HuH-7.5 (cell line): ENCODE data around the gene TNRC18.
"Not testable (repeated sequence)": the region's sequence is repeated elsewhere in the genome, so short reads cannot be mapped to it uniquely, and the experiment has no call there.

Experiments used
- DNase-seq: peaks from one replicate; pipeline ENCODE4 v3.0.0; 2011; ENCODE audit warnings: low spot score

TNRC18 gene

DNA sequence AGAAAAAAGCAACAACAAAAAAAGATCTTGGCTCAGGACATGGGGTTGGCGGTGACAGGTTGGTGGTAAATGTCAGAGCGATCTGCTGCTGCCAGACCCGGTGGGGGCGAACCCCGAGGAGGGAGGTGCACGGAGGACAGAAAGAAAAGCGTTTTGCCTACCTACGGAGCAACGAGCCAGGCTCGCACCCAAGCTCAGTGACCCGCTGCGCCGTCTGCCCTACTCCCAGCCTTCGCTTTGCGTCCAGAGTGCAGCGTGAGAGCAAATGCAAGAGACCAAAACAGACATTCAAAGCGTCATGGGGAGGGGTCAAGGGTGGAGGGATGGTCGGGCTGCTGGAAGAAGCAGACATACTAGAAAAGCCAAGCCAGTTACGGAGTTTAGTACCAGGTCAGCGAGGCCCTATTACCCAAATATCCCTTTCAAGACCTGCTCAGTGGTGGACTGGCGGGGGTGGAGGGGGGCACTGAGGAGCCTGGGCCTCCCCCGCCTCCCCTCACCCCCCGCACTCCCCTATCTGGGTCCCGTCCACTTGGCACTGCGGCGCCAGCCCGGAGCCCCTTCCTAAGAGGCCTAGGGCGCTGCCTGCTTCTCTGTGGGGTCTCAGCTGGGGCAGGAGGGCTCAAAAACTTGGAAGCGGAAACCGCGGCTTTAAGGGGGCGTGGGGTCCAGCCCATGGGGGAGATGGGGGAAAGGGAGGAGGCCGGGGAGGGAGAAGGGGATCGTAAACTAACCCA is 74.0 kb downstream of the TNRC18 start:
- DNase-seq: no peak

DNA sequence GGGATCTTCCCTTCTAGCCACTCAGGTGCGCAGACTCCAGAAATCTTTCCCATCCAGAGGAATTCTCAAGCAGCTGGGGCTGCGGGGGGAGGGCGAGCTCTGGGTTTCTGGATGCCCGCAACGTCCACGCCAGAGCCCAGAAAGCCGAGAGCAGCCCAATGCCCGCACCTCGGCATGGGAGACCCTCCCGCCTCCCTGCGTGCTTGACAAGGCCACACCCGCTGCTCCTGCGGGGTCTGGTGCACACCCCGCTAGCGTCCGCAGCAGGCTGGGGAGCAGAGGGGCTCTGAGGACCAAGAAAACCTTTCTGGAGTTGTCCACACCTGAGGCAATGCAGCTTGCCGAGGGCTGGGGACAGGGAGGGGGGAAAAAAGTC is 74.6 kb downstream of the TNRC18 start:
- no peak for DNase-seq

DNA sequence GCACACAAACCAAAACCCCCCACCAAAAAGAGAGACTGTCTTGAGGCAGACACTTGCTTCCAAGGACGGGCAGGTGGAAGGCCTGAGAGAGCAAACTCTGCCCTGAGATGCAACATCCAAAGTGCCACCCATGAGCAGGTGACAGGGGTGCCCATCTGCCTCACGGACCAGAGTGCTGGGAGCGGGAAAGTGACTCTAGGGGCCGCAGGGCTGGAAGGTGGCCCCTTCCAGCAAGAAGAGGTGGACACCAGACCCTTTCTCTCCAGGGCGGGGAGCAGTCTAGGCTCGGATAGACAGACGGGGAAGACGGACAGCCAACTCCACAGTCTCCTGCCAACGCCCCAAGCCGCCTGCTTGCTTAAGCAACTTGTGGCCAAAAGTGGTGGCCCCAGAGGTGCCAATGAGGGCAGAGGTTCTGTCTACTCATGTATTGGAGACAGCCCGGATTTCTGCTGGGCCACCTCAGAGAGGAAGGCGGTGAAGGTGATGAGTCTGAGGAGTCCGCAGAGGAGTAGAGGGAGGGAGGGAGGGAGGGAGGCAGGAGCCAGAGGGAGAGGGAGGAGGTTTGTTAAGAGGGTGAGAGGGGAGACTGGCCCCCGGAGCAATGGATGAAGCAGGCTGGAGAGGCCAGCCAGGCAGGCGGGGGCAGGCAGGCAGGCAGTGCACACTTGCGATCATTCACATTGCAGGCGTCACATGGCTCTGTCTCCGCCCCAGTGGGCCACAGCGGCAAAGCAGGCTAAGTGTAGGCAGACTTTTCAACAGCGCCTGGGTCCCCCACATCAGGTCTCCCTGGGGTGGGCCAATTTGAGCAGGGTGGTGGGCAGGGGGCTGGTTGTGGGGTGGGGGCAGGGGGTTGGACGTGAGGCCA is 75.3 kb downstream of the TNRC18 start:
- no peak for DNase-seq

DNA sequence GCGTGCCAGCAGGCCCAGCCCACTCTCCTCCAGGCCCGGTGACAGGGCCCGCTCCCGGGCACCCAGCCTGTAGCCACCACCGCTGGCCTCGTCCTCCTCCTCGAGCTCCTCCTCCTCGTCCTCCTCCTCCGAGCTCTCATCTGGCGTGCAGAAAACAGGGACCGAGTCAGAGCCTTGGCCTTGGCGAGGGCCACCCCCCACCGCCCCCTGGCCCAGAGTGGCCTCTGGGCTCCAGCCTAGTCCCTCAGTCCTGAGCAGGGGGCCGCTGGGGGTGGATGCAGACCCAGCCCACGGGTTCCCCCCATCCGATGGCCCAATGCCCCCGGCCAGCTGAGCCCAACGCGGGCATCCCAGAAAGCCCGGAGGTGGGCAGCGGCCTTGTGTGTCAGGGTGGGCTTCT is 78.0 kb downstream of the TNRC18 start:
- no peak for DNase-seq

DNA sequence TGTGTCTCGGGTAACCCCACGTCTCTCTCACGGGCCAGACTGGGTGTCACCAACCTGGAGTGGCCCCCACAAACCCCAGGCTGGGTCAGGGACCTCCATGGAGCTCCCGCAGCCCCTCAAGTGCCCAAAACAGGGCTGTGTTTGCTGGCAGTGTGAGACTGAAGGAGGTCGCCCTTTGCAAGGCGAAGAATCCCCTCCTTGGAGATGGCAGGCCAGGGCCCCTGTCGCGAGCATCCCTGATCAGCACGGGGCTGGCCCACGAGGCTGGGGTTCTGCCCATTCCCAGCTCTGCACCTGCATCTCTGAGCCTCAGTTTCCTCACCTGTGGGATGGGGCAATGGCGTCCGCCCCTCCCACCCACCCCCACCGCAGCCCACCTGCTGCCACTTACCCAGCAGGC is 78.5 kb downstream of the TNRC18 start:
- no peak for DNase-seq

DNA sequence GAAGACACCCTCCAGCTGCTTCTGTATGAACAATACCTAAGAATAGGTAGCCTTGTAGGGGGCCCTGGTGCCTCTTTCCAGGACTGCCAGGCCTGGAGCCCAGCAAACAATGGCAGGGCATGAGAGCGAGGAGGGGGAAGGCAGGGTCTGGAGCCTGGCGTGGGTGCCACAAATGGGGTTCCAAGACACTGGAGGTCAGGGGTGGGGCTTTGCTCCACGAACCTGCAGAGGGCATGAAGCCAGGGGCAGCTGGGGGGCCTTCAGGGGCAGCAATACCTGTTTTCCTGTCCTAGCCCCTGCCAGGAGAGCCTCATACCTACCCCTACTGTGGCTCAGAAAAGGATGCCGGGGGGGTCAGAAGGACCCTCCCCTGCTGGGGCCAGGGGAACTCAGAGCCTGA is 79.3 kb downstream of the TNRC18 start:
- no peak for DNase-seq

DNA sequence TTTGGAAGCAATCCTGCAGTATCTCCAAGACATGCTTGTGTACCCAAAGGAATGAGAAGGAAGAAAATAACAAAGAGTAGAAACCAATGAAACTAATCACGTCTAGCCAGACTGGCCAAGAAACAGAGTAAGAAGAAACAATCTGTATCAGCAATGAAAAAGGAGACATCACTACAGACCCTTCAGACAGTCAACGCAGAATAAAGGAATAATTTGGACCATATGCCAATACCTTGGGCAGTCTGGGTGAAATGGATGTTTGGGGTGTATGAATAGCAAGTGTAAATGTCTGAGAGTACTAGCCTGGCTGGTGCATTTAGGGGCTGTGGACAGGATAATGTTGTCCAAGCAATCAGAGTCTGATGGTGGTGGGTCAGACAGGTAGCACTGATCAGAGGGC is 79.8 kb downstream of the TNRC18 start:
- DNase-seq: no peak

DNA sequence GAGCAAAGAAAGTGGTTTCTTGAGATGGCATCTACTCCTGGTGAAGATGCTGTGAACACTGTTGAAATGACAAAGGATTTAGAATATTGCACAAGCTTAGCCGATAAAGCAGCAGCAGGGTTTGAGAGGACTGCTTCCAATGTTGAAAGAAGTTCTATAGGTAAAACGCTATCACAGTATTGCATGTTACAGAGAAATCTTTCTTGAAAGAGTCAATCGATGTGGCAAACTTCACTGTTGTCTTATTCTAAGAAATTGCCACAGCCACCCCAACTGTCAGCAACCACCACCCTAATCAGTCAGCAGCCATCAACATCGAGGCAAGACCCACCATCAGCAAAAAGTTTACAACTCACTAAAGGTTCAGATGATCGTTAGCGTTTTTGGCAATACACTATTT is 81.0 kb downstream of the TNRC18 start:
- DNase-seq: no peak

DNA sequence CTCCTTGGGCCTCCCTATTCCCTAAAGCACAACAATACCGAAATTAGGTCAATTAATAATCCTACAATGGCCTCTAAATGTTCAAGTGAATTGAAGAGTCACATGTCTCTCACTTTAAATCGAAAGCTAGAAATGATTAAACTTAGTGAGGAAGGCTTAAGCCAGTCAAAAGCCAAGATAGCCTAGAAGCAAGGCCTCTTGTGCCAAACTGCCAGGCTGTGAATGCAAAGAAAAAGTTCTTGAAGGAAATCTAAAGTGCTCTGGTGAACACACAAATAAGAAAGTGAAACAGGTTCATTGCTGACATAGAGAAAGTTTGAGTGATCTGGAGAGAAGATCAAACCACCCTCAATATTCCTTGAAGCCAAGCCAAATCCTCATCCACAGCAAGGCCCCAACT is 83.7 kb downstream of the TNRC18 start:
- DNase-seq: no peak

DNA sequence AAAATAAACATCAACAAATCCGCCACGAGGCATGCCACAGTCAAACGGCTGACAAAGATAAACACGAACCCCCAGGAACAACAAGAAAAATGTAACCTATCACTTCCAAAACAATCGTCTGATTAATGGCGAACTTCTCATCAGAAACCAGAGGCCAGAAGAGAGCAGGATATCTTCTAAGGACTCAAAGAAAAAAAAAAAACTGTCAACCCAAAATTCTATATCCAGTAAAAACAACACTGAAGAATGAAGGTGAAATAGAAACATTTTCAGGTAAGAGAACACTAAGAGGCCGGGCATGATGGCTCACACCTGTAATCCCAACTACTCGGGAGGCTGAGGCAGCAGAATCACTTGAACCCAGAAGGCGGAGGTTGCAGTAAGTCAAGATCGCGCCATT is 86.6 kb downstream of the TNRC18 start:
- DNase-seq: no peak

DNA sequence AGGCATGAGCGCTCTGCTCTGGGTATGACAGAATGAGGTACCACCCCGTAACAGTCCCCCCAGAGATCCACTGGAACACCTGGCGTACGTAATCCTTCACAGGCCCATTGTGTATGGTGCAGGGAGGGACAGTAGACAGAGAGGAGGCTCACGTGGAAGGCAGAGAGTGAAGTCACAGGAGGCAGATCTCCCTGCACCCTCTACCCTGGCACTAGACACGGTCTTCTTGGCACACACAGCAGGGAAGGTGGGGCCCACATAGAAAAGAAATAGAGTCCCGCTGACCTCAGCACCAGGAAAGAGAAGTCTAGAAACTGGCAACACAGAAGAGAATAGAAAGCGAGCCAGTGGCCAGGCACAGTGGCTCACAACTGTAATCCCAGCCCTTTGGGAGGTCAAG is 89.0 kb downstream of the TNRC18 start:
- no peak for DNase-seq

DNA sequence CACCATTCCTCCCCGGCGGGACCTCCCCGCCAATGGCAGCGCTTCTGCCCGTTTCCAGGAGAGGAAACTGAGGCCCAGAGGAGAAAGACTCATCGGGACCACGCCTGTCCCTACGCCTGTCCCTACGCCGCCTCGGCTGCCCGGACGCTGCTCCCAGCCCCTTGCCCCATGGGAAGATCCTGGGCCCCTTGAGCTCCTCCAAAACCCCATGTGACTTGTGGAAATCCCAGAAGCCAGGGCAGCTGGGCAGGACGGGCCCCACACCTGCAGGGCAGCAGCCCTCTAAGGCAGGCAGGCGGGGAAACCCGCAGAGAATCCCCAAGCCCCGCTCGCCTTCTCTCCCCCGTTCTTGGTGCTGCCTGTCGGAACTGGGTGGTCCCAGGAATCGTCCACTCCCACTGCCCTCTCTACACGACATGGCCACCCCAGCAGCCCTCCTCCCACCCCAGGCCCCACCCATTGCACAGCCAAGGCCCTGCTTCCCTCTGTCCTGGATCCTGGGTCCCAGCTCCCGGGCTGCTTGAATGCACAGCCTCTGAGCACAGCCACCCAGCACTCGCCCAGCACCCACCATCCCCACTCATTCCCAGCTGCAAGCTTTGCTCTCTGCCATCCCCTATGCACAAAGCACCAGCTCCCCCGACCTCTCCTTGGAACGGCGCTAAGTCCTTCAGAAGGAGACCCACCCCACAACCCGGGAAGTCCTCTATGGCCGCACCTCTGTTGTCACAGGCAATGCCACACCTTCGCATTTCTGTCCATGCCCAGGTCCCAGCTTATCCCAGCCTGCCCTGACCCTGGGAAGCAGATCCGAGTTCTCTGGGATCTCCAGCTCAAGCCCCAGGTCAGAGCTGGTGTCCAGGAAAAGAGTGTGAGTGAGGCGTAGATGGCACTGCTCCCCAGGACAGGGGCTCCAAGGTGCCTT is 90.3 kb downstream of the TNRC18 start:
- DNase-seq: no peak

DNA sequence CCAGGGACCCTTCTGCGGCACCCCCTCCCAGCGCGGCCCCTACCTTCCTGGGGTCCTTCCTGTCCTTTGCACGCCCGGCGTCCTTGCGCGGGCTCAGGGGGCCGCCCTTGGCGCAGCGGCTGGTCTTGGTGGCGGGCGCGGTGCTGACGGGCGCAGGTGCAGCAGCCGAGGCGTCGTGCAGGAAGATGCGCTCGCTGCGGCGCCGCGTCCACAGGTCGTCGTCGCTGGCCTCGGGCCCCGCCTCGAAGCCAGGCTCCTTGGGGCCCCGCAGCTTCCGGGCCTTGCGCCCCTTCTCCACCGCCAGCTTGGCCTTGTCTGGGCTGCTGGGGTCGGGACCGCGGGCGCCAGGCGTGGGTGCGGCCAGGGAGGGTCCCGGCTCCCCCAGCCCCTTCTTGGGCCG is 91.1 kb downstream of the TNRC18 start:
- no peak for DNase-seq

DNA sequence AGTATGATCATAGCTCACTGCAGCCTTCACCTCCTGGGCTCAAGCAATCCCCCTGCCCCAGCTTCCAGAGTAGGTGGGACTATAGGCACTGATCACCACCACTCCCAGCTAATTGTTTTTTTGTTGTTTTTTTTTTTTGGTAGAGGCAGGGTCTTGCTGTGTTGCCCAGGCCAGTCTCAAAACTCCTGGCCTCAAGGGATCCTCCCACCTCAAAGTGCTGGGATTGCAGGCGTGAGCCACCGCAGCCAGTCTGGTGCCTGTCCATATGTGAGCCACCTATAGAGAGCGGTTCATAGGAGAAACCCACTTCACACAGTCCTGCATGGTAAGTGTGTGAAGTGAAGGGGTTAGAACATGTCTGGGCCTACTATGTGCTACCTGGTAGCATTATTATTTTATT is 93.3 kb downstream of the TNRC18 start:
- no peak for DNase-seq

DNA sequence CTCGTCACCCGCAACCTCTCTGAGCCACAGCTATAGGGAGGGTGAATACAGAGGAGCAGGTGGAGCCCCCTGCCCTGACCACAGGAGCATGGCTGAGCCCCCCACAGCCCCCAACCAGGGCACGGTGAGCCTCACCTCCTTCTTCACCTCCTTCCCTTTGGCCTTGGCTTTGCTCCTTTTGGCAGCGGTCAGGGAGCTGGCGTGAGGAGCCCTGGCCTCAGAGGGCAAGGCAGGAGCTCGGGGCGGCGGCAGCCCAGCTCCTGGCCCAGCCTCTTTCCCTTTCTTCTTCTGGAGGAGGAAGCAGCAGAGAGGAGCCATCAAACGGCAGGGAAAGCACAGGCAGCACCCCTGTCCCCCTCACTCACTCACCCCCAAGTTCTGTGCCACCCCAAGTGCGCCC is 98.7 kb downstream of the TNRC18 start:
- DNase-seq: no peak

DNA sequence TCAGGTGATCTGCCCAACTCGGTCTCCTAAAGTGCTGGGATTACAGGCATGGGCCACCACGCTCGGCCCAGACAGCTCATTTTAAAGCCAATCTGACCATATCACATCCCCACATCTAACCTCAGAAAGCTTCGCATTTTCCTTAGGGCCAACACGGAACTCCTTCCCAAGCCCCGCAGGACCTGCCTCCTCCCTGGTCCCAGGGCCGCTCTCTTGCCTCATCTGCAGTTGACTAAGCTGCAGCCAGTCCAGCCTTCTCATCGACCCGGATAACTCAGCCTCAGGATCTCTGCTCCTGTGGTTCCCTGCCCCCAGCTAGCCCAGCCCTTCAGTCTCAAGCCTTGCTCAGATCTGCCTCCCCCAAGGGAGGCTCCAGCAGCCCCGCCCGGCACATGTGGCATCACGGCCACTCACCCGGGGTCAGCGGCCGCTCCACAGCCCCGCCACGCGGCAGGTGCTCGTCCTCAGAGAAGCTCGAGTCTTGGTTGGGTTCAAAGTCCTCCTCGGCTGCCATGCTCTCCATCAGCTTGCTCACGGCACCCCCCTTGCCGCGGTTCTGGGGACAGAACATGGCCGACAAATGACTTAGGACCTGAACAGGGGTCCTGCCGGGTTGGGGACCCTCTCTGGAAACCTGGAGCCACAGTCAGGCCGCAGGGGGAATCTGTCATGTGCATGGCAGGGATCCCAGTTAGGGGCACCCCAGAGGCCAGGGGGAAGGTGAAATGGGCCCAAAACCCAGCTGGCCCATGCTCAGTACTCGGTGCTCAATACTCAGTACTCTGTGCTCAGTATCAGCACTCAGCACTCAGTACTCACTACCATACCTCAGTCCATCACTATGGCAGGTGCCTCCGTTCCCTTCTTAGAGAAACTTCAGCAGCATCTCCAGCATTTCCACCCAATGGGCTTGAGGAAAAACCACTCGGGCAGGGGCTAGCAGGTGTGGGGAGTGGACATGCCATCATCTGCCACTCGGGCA is 99.5 kb downstream of the TNRC18 start:
- DNase-seq: not testable (repeated sequence)

DNA sequence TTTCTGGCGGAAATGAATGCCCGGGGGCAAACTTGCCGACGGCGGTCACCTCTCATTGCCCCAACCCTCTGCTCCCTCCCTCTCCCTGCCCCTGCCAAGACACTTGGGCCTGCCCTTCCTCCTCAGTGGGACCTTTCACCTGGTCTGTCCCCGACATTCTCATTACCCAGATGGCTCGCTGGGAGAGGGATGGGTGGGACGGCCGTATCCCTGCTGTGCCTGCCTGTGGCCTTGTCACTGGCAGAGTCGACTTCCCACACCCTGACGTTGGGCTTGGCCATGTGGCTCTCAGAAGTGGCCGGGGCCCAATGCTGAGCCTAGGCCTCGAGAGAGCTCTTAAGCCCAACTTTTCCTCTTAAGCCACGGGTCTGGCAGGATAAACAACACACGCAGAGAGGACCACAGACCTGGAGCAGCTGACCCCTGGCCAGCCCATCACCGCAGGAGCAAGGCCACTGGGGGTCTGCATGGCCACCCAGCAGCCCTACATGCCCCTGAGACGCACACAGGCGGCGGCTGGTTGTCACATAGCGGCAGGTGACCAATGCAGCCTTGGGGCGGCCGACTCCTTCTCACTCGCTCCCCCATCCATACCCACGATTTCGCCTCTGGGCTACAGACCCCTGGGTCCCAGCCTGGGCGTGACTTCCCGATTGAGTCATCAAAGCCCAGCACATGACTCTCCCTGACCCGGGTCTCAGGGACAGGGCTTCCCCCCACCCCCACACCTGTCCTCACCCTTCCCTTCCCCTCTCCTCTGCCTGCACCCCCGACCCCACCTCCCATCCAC is 100.8 kb downstream of the TNRC18 start:
- no peak for DNase-seq

DNA sequence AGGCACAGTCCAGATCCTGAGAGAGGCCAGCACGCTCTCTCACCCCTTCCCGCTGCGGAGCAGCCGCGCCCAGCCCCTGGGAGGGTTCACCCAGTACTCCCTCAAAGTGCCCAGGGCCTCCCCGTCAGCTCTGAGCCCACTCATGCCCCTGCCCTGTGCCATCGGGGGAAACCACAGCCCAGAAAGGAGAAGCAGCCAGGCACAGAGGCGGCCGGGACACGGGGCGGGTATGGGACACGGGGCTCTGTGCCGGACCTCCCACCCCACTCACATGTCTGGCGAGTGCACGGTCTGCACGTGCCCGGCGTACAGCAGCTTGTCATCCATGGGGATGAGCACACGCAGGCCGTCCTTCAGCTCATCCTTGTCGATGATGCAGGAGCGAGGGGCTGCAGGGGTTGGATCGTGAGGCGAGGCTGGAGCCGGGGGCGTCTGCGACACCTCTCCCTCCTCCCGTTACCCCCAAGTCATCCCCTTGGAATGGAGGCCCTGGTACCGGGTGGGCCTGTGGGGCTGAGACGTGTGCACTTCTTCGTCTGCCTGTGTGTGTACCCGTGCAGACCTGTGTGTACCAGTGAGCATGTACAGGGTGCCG is 102.7 kb downstream of the TNRC18 start:
- no peak for DNase-seq

DNA sequence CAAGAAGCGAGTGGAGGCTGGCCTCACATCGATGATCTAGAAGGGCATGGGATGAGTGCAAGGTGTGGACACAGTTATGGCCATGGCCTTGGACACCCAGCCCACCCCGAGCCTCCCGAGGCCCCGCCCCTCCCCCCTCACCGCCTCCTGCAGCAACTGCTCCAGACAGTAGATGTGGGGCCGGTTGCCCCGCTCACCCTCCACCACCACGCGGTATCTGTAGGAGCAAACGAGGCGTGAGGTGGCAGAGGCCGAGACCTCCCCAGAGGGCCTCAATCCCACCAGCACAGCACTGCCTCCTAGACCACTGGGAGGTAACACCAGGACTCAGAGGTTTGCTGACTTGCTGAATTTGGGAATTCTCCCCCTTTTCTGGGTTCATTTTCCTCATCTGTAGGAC is 103.2 kb downstream of the TNRC18 start:
- no peak for DNase-seq

DNA sequence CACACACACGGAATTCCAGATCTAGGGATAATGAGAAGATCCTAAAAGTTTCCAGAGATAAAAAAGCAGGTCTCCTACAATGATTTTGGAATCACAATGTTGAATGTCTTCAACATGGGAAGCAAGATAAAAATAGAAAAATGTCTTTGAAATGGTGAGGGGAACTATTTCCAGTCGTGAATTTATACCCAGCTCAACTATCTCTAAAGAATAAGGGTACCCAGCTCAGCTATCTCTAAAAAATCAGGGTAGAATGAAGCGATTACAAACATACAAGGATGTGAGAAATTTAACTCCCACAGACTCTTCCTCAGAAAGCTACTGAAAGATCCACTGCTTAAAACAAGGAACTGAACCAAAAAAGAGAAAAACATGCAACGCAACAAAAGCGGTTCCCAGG is 105.0 kb downstream of the TNRC18 start:
- DNase-seq: not testable (repeated sequence)
